ENCODE results near the gene TRPM1.

Gene TRPM1

DNA sequence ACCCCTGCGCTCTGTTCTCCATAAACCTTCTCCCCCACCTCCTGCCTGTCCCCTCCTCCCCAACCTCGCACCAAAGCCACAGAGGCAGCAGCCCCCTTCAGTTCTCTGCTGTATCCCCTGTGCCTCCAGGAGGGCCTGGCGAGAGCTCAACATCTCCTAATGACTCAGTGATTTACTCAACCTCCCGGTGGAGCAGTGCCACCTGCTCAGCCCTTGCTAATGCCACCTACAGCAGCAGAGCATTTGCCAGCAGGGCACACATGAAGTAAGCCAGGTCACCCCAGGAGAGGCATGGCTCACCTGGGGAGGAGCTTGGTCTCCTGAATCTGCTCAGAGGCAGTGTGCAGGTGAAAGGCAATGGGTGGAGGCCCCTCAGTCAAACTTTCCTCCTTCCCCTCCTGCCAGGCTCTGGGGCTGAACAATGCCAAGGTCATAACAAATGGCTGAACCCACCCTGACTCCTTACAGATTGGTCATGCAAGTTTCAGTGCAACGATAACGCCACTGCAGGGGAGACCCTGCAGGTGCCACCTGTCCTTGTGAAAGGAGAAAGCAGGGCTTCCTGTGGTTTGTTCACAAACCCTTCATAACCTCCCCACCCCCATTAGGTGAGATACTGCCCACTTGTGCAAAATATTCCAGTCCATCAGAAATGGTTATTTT is 19.8 kb downstream of the TRPM1 start:
- Histone ChIP-seq H3K27ac (no peak overlapping the region), H3K4me3 (ENCODE audit: low read depth, low read length) (no peak overlapping the region)
- DNase-seq = no peak

GRCh38 chr15:31081056-31081455 is 20.5 kb downstream of the TRPM1 start:
- Histone ChIP-seq H3K36me3 (no peaks in the 10 kb centered on the region), H3K9me3 (ENCODE audit: severe bottlenecking) (no peaks in the 10 kb centered on the region), H3K27ac (no peak overlapping the region), H3K27me3 (ENCODE audit: insufficient read depth, low read depth, severe bottlenecking) (no peaks in the 10 kb centered on the region), H3K4me3 (ENCODE audit: low read depth, low read length) (no peak overlapping the region)
- TF ChIP-seq, protein P1, sequence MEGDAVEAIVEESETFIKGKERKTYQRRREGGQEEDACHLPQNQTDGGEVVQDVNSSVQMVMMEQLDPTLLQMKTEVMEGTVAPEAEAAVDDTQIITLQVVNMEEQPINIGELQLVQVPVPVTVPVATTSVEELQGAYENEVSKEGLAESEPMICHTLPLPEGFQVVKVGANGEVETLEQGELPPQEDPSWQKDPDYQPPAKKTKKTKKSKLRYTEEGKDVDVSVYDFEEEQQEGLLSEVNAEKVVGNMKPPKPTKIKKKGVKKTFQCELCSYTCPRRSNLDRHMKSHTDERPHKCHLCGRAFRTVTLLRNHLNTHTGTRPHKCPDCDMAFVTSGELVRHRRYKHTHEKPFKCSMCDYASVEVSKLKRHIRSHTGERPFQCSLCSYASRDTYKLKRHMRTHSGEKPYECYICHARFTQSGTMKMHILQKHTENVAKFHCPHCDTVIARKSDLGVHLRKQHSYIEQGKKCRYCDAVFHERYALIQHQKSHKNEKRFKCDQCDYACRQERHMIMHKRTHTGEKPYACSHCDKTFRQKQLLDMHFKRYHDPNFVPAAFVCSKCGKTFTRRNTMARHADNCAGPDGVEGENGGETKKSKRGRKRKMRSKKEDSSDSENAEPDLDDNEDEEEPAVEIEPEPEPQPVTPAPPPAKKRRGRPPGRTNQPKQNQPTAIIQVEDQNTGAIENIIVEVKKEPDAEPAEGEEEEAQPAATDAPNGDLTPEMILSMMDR (IDR thresholded peaks at IDR 0.05; ENCODE audit: low read depth, low read length) = no peak
- no peak for DNase-seq

More for the DNA sequence above, 19.8 kb downstream of the TRPM1 start:
- no peaks in the 10 kb centered on the region for H3K27me3 ChIP-seq (ENCODE audit: insufficient read depth, low read depth, severe bottlenecking)
- H3K9me3 ChIP-seq (ENCODE audit: severe bottlenecking) = no peaks in the 10 kb centered on the region
- TF ChIP-seq, protein P1 (IDR thresholded peaks at IDR 0.05; ENCODE audit: low read depth, low read length) = no peak
- no peaks in the 10 kb centered on the region for H3K36me3 ChIP-seq

GRCh38 chr15:31080591-31081014 is 20.9 kb downstream of the TRPM1 start:
- DNase-seq = no peak
- Histone ChIP-seq H3K36me3 (no peaks in the 10 kb centered on the region), H3K27ac (no peak overlapping the region), H3K4me3 (ENCODE audit: low read depth, low read length) (no peak overlapping the region), H3K27me3 (ENCODE audit: insufficient read depth, low read depth, severe bottlenecking) (no peaks in the 10 kb centered on the region), H3K9me3 (ENCODE audit: severe bottlenecking) (no peaks in the 10 kb centered on the region)
- TF ChIP-seq, protein P1 (IDR thresholded peaks at IDR 0.05; ENCODE audit: low read depth, low read length) = no peak

DNA sequence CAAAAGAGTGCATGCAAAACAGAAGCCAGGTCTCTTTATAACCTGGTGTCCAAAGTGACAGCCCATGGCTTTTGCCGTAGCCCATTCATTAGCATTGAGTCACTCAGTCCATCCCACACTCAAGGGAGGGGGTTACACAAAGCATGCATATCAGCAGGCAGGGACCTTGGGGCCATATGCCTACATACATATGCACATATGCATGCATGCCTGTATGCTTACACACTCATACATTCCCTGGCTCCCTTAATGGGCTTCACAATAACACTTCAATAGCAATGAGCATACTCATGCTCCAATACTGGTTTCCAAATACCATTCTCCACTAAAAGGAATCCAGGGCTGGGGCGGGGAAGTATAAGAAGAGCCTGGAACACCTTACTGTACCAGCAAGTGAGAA is 22.0 kb downstream of the TRPM1 start:
- no peak for DNase-seq
- no peak overlapping the region for H3K27ac ChIP-seq
- no peaks in the 10 kb centered on the region for H3K36me3 ChIP-seq
- TF ChIP-seq, protein P1 (IDR thresholded peaks at IDR 0.05; ENCODE audit: low read depth, low read length) = no peak
- H3K9me3 ChIP-seq (ENCODE audit: severe bottlenecking) = no peaks in the 10 kb centered on the region
- H3K4me3 ChIP-seq (ENCODE audit: low read depth, low read length) = no peak overlapping the region
- H3K27me3 ChIP-seq (ENCODE audit: insufficient read depth, low read depth, severe bottlenecking) = no peaks in the 10 kb centered on the region

DNA sequence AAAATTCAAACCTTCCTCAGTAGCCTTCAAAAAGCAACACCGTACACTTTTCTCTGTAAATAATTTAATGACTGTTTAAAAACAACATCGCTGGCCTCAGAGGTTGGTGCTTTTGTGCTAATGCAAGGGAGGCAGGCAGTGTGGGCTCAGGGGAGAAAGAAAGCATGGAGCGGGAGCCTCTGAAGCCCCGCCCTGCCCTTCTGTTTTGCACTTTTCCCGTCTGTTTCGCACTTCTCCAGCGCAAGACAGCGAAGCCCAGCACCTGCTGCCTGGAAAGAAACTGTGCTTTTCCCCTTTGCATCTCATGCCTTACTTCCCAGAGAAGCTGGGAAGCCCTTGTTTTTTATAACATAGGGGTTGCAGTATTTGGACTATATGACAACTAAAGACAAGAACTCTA is 23.1 kb downstream of the TRPM1 start:
- H3K27me3 ChIP-seq (ENCODE audit: insufficient read depth, low read depth, severe bottlenecking) = no peaks in the 10 kb centered on the region
- TF ChIP-seq, protein P1 (IDR thresholded peaks at IDR 0.05; ENCODE audit: low read depth, low read length) = no peak
- H3K27ac ChIP-seq = no peak overlapping the region
- H3K4me3 ChIP-seq (ENCODE audit: low read depth, low read length) = no peak overlapping the region
- no peaks in the 10 kb centered on the region for H3K36me3 ChIP-seq
- DNase-seq = no peak
- H3K9me3 ChIP-seq (ENCODE audit: severe bottlenecking) = no peaks in the 10 kb centered on the region

- H3K4me3 ChIP-seq (ENCODE audit: low read depth, low read length) = no peak overlapping the region
- H3K9me3 ChIP-seq (ENCODE audit: severe bottlenecking) = no peaks in the 10 kb centered on the region
- no peak for DNase-seq
- no peak overlapping the region for H3K27ac ChIP-seq
- no peaks in the 10 kb centered on the region for H3K36me3 ChIP-seq
- TF ChIP-seq, protein P1 (IDR thresholded peaks at IDR 0.05; ENCODE audit: low read depth, low read length) = no peak
- no peaks in the 10 kb centered on the region for H3K27me3 ChIP-seq (ENCODE audit: insufficient read depth, low read depth, severe bottlenecking)
These were observed 23.6 kb downstream of the TRPM1 start for GRCh38 chr15:31077941-31078340.

Measured in WERI-Rb-1 (cell line).